LNCAP (cell line): ENCODE measurements around the gene RSL1D1.

ENCODE experiments used
- TF ChIP-seq, protein P1 (sequence below): fragments of 450-650 bp; IDR thresholded peaks from 2 replicates; pipeline ENCODE4 v1.5.1; 2017; ENCODE audit warnings: mild to moderate bottlenecking

RSL1D1 gene

DNA sequence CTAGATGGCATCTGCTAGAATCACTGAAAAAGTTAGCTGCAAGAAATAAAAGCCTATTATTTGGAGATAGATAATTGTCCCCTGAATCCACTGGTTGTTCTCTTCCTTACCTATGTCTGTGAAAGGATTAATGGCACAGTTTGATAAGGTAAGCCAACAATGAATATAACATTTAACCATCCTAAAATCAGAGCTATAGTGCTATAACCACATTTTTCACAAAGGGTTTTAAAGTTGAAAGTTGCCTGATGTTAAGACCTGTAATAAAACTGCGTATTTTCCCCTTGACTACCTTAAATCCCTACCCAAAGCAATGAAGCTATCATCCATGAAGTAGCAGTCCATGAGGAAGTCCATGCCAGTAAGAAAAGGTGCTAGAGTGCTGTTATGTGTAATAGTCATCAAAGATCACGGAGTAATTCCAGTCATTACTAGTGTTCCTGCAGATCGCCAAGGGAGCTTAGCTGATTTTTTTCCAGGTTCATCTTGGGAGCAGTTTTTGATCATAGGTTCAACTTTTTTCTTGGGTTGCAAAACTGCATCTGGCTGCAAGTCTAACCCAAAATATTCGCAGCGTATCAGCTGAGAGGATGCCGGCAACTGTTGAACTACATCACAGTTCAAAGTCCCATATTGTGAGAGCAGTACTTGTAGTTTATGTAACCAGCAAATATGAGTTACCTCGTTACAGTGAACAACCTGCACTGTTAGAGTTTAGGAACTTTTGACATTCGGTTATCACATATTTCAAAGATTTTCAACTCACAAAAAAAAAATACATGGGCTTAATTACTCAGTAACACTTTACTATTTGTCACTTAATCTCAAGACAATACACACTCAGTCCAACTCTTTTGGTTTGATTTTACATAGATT is 18.2 kb upstream of the RSL1D1 start:
- TF ChIP-seq, protein P1, sequence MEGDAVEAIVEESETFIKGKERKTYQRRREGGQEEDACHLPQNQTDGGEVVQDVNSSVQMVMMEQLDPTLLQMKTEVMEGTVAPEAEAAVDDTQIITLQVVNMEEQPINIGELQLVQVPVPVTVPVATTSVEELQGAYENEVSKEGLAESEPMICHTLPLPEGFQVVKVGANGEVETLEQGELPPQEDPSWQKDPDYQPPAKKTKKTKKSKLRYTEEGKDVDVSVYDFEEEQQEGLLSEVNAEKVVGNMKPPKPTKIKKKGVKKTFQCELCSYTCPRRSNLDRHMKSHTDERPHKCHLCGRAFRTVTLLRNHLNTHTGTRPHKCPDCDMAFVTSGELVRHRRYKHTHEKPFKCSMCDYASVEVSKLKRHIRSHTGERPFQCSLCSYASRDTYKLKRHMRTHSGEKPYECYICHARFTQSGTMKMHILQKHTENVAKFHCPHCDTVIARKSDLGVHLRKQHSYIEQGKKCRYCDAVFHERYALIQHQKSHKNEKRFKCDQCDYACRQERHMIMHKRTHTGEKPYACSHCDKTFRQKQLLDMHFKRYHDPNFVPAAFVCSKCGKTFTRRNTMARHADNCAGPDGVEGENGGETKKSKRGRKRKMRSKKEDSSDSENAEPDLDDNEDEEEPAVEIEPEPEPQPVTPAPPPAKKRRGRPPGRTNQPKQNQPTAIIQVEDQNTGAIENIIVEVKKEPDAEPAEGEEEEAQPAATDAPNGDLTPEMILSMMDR = no peak

DNA sequence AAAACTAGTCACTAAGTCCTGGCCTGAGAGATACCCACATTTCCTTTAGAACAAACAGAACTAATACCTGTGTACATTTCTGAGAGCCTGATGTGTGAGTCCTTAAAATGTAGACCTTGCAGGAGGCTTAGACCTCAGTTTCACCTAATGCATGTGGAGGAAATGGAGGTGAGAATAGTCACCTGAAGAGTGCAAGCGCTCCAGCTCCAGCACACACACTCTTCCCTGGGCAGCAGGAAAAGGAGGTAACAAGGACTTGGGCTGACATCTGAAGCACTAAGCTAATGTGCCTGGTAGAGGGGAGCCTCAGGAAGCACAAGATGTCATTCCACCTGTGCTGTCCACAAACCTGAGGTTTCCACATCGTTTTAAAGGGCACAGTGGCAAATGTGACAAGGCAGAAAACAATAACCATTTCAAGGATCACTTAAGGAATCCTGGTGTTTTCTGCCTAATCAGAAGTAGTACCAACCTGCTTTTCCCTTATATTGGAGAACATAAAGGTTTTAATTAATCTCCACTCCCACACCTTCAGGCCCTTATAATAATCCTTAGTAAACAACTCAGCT is 17.2 kb upstream of the RSL1D1 start:
- TF ChIP-seq, protein P1 = no peak

DNA sequence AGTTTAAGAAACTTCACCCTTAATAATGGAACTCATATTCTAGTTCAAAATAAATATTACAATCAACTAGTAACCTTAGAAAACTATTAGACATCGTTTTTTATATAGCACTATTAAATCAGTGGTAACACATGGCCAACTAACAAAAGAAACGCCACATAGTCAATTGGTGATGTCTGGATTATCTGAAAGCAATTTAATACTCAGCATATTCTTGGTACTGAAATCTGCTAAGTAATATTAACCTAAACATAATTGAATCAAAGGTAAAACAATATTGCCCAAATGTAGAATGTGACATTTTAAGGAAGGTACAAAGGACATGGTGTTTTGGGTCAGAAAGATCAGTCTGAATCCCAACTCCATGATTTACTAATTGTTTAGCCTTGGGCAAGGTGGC is 11.1 kb upstream of the RSL1D1 start:
- TF ChIP-seq, protein P1 = no peak

DNA sequence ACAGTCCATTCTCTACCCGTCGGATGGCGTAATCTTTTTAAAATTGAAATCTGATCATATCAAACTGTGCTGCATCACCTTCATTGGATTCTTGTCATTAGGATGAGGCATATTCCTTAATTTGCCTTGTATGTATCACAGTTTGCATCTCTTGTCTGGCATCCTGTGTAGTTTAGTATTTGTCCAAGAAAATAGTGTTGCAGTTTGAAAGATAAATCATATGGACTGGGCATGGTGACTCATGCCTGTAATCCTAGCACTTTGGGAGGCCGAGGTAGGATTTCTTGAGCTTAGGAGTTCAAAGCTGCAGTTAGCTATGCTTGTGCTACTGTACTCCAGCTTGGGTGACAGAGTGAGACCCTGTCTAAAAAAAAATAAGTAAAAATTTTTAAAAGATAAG is 5.8 kb upstream of the RSL1D1 start:
- TF ChIP-seq, protein P1 = no peak

DNA sequence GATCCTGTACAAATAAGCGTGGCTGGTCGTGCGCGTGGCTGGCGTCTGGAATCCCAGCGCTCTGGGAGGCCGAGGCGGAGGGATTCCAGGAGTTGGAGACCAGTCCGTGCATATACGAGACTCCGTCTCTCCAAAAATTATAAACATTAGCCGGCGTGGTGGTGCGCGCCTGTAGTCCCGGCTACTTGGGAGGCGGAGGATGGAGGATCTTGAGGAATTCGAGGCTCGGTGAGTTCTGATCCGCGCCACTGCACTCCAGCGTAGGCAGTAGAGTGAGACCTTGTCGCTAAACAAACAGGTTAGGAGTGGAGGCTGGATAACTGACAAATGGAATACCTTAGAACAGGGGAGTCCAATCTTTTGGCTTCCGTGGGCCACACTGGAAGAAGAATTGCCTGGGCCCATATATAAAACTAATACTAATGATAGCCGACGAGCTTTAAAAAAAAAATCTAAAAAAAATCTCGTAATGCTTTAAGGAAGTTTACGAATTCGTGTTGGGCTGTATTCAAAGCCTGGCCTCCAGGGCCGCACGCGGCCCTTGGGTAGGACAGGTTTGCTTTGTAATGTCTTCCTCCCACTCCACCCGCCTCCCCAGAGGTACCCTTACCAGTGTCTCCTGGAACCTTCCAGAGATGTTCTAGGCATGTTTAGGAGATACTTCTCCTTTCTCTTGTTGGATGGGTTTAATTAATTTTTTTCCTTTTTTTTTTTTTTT is 909 bp upstream of the RSL1D1 start:
- TF ChIP-seq, protein P1 = no peak

DNA sequence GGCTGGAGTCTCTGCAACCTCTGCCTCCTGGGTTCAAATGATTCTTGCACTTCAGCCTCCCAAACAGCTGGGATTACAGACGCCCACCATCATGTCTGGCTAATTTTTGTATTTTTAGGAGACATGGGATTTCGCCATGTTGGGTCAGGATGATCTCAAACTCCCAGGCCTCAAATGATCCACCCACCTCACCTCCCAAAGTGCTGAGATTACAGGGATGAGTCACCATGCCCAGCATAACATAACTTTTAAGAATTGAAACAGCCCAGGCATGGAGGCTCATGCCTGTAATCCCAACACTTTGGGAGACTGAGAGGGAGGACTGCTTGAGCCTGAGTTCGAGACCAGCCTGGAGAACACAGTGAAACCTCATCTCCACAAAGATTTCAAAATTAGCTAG is 2.5 kb downstream of the RSL1D1 start:
- TF ChIP-seq, protein P1 = no peak

DNA sequence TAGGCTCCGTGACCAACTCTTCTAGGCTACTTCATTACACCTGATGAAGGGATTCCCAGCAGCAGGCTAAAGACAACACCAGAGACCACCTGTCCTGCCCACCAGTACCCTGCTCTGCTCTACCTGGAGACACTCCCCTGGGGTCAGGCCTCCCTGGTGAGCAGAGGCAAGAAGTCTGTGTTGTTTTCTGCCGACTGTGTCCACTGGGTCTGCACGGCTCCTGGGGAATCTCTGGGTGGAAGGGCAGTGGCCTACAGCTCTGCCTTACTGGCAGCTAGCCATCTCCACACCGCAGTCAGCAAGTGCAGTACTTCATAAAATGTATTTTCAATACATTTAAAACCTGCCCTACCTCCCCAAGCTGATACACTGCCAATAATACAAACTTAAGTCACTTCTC is 6.8 kb downstream of the RSL1D1 start:
- TF ChIP-seq, protein P1 = no peak
